RWPE2 (cell line): ENCODE results near the gene CD109.

Source experiments
- ATAC-seq: fragments of 200-7000 bp; cut with Tn5 transposase; 3 replicates; pipeline ENCODE4 v1.9.1; 2021; ENCODE audit warnings: low read depth
- DNase-seq: peaks from one replicate; pipeline ENCODE4 v3.0.0-alpha.2; 2020; ENCODE audit warnings: low spot score
- H3K27ac ChIP-seq: fragments of 450-650 bp; 2 replicates; pipeline ENCODE4 v1.5.1; 2017; ENCODE audit warnings: mild to moderate bottlenecking; ENCODE audit not compliant: poor library complexity, severe bottlenecking
- H3K27me3 ChIP-seq: fragments of 250-450 bp; sonication (Bioruptor Pico); 2 replicates; pipeline ENCODE4 v1.5.1; 2021; ENCODE audit warnings: mild to moderate bottlenecking, moderate library complexity; ENCODE audit not compliant: insufficient read depth, poor library complexity, severe bottlenecking
- H3K36me3 ChIP-seq: fragments of 250-450 bp; sonication (Bioruptor Pico); 2 replicates; pipeline ENCODE4 v1.5.1; 2020; ENCODE audit warnings: low read depth, mild to moderate bottlenecking, moderate library complexity
- H3K4me1 ChIP-seq: fragments of 250-450 bp; sonication (Bioruptor Pico); 2 replicates; pipeline ENCODE4 v1.5.1; 2021; ENCODE audit warnings: mild to moderate bottlenecking, moderate library complexity; ENCODE audit not compliant: insufficient read depth, poor library complexity, severe bottlenecking
- H3K4me3 ChIP-seq: fragments of 250-450 bp; sonication (Bioruptor Pico); 2 replicates; pipeline ENCODE4 v1.5.1; 2021; ENCODE audit warnings: mild to moderate bottlenecking, moderate library complexity; ENCODE audit not compliant: severe bottlenecking
- H3K9me3 ChIP-seq: fragments of 250-450 bp; sonication (Bioruptor Pico); 2 replicates; pipeline ENCODE4 v1.5.1; 2021; ENCODE audit warnings: mild to moderate bottlenecking, moderate library complexity; ENCODE audit not compliant: severe bottlenecking
- TF ChIP-seq, protein P1 (sequence below): fragments of 450-650 bp; IDR thresholded peaks from one replicate; pipeline ENCODE4 v1.5.1; 2017; ENCODE audit warnings: mild to moderate bottlenecking, moderate library complexity; ENCODE audit not compliant: poor library complexity, severe bottlenecking

Gene CD109

DNA sequence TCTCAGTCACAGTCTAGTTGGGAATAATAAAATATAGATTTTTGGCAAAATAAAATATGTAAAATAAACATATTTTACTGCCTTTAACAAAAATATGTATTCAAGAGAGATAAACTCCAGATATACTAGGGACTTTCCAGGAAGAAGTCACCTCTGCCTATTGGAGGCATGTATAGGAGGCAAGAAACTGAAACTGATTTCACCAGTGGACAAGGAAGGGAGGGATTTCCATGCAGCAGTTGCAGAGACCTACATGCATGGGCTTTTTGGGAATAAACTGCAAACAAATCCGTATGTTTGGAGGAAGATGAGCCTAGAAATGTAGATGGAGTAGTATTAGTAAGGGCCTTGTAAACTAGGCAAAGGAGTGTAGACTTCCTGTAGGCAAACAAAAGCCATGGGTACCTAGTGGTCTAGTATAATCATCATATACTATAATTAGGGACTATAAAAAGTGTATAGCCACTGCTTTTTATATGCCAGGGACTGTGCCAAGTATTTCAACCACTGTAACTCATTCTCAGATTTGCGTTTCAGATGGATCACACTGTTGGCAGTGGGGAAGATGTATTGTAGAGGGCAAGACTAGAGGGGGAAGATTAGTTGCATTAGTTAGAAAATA is 38.9 kb downstream of the CD109 start:
- H3K4me3 ChIP-seq = no peak overlapping the region
- no peak overlapping the region for H3K27ac ChIP-seq
- ATAC-seq (no peak), DNase-seq (no peak)
- no peaks in the 10 kb centered on the region for H3K27me3 ChIP-seq
- H3K9me3 ChIP-seq = no peaks in the 10 kb centered on the region
- no peaks in the 10 kb centered on the region for H3K4me1 ChIP-seq
- TF ChIP-seq, protein P1, sequence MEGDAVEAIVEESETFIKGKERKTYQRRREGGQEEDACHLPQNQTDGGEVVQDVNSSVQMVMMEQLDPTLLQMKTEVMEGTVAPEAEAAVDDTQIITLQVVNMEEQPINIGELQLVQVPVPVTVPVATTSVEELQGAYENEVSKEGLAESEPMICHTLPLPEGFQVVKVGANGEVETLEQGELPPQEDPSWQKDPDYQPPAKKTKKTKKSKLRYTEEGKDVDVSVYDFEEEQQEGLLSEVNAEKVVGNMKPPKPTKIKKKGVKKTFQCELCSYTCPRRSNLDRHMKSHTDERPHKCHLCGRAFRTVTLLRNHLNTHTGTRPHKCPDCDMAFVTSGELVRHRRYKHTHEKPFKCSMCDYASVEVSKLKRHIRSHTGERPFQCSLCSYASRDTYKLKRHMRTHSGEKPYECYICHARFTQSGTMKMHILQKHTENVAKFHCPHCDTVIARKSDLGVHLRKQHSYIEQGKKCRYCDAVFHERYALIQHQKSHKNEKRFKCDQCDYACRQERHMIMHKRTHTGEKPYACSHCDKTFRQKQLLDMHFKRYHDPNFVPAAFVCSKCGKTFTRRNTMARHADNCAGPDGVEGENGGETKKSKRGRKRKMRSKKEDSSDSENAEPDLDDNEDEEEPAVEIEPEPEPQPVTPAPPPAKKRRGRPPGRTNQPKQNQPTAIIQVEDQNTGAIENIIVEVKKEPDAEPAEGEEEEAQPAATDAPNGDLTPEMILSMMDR = no peak
- peaks cover 86% of the 10 kb centered on the region for H3K36me3 ChIP-seq

DNA sequence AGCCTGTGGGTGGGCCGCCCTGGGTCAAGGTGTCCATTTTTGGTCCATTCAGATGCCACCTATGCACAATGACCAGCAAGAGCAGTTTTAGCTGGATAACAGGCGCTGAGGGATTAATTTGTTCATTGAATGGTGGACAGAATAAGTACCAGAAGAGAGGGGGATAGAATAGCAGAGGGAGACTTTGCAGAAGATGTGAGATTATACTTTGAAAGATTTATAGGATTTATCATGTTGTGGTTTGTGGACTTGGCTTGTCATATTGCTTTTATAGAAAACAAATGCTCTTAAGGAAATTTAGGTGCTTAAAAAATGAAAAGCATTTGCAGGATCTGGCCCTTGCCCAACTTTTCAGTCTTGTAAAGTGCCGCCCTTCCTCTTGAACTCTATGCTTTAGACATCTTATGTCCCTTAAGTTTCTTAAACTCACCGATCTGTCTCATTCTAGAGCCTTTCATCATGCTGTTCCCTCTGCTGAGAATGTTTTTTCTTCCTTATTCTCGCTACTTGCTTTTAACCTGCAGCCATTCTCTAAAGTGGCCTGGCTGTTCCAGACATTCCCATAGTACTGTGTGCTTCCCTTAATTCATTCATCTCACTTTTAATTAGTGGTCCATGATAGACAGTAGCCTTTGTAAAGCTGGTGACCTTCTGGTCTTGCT is 42.5 kb downstream of the CD109 start:
- TF ChIP-seq, protein P1 = no peak
- no peak for ATAC-seq
- H3K36me3 ChIP-seq = peaks cover 93% of the 10 kb centered on the region

GRCh38 chr6:73739096-73739495 is 43.1 kb downstream of the CD109 start:
- DNase-seq (no peak), ATAC-seq (0 out of 3 replicates have a peak, but pooled peaks have one; percentile 19)
- Histone ChIP-seq H3K27me3 (no peaks in the 10 kb centered on the region), H3K27ac (no peak overlapping the region), H3K4me1 (no peaks in the 10 kb centered on the region), H3K4me3 (no peak overlapping the region), H3K9me3 (no peaks in the 10 kb centered on the region), H3K36me3 (peaks cover 90% of the 10 kb centered on the region)
- TF ChIP-seq, protein P1 = peak; percentile 84

More for the DNA sequence above, 42.5 kb downstream of the CD109 start:
- no peak for DNase-seq
- Histone ChIP-seq H3K27me3 (no peaks in the 10 kb centered on the region), H3K4me1 (no peaks in the 10 kb centered on the region), H3K27ac (no peak overlapping the region), H3K4me3 (no peak overlapping the region), H3K9me3 (no peaks in the 10 kb centered on the region)

DNA sequence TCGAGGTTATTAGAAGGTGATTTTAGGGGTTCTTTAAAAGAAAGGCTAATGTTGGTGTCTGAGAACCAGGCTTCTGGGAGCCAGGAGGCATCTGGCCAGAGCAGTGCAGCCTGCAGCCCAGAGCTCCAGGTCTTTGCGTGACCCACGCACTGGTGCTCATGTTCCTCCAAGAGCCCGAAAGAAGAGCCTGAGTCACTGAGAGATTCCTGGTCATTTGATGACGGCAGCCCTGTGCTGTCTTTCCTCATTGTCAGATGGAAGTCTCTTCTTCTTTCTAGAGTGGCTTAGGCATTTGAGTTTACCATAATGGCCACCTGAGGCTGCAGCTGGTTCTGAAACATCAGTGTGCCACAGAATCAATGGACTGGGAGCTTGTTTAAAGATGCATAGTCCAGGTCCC is 46.4 kb downstream of the CD109 start:
- TF ChIP-seq, protein P1 = no peak
- DNase-seq = no peak
- Histone ChIP-seq H3K27ac (no peak overlapping the region), H3K4me3 (no peak overlapping the region), H3K36me3 (peaks cover 83% of the 10 kb centered on the region), H3K4me1 (peaks cover 6% of the 10 kb centered on the region), H3K9me3 (no peaks in the 10 kb centered on the region), H3K27me3 (no peaks in the 10 kb centered on the region)
- no peak for ATAC-seq

DNA sequence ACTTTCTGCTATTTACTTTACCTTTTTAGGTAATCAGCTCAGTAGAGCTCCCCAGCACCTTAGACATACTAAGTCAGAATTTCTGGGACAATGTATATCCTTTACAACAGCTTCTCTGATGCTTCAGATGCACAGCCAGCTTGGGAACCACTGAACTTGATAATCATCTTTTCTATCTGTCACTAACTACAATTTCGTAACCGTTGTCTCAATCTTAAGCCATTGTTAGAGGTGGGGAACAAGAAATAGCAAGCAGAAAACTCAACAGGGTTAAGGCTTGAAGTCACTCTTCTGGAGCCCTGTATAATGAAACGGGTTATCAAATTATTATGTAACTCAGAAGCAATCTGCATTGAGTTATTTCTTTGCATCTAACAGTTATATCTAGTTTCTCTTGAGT is 47.1 kb downstream of the CD109 start:
- H3K4me3 ChIP-seq = no peak overlapping the region
- H3K9me3 ChIP-seq = no peaks in the 10 kb centered on the region
- ATAC-seq = no peak
- peaks cover 78% of the 10 kb centered on the region for H3K36me3 ChIP-seq
- peaks cover 6% of the 10 kb centered on the region for H3K4me1 ChIP-seq
- H3K27me3 ChIP-seq = no peaks in the 10 kb centered on the region
- DNase-seq = no peak
- TF ChIP-seq, protein P1 = no peak
- H3K27ac ChIP-seq = no peak overlapping the region
